ENCODE results near the gene OTULIN. TPM values are rescaled to one million over a fixed set of nuclear protein-coding genes. Genes with fewer than 3 reads are reported as not detected.
A peak's percentile ranks its signal among the peaks of the same experiment; 100 is the strongest.

The OTULIN gene
- total RNA-seq, 1 donor from 2014 or later: 33.0 TPM

DNA sequence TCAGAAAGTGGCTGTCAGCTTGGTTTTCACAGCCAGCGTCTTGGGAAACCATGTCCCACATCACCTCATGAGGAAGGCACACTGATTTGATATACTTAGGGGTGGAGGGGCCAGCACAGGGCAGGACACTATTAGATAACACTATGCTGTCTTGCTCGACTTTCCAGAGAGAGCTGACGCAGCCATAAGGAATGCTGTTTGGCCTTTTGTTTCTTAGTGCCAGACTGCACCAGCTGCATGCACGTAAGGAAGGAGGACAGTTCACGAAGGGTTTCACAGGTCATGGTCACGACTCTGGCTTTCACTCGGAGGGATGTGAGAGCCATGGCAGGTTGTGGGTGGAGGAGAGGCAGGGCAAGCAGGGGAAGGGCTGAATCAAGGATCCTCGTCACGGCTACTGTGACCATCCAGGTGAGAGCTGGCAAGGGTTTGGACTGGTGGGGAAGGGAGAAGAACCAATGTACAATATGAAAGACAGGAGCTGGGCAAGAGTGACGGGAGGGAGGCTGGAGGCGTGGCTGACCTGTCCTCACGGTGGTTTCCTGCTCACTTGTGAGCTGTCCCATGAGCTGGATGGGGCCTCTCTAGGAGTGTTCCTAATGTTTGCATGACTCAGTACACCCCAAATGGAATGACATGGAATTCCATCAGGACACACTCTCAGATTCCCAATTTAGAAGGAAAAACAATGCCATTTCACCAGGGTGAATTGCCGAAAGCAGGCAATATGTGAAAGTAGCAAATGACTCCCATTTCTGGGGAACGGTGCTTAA, 61.7 kb downstream of the OTULIN start:
- ATAC-seq: no peak
- peaks cover 10% of the 10 kb centered on the region for H3K4me1 ChIP-seq
- intact Hi-C loops (cut with DNase I): loop anchor here (10.0 kb wide), 2 partner anchors 149 to 279 kb away; partner anchors contain the start of gene ANKH

DNA sequence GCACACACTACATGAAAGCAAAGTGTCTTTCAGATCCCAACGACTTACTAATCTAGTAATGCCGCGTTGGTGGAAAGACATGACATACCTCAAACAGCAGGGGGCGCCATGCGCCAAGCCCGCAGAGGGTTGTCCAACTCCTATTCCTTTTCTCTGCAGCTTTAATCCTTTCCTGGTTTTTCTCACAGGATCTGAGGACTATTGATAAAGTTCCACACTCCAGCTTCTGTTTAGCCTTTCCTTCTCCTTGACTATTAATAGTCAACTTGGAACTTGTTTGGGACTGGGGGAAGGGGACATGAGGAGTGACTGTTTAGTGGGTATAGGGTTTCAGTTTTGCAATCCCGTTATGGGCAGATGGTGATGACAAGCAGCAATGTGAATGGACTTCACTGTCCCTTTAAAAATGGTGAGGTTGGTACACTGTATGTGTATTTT, 62.9 kb downstream of the OTULIN start:
- Histone ChIP-seq H3K27ac (no peak overlapping the region), H3K4me3 (no peak overlapping the region), H3K9me3 (no peaks in the 10 kb centered on the region), H3K36me3 (peaks cover 16% of the 10 kb centered on the region), H3K27me3 (ENCODE audit: low read depth) (no peaks in the 10 kb centered on the region), H3K4me1 (peaks cover 10% of the 10 kb centered on the region)
- TF ChIP-seq, protein P1, sequence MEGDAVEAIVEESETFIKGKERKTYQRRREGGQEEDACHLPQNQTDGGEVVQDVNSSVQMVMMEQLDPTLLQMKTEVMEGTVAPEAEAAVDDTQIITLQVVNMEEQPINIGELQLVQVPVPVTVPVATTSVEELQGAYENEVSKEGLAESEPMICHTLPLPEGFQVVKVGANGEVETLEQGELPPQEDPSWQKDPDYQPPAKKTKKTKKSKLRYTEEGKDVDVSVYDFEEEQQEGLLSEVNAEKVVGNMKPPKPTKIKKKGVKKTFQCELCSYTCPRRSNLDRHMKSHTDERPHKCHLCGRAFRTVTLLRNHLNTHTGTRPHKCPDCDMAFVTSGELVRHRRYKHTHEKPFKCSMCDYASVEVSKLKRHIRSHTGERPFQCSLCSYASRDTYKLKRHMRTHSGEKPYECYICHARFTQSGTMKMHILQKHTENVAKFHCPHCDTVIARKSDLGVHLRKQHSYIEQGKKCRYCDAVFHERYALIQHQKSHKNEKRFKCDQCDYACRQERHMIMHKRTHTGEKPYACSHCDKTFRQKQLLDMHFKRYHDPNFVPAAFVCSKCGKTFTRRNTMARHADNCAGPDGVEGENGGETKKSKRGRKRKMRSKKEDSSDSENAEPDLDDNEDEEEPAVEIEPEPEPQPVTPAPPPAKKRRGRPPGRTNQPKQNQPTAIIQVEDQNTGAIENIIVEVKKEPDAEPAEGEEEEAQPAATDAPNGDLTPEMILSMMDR (IDR thresholded peaks at IDR 0.05): peak; percentile 94
- intact Hi-C loops (cut with DNase I): loop anchor here (10.0 kb wide), 2 partner anchors 147 to 277 kb away; partner anchors contain the start of gene ANKH
- ATAC-seq (peak; percentile 80 to 81), DNase-seq (peak; percentile 78)

More for the DNA sequence above, 61.7 kb downstream of the OTULIN start:
- H3K4me3 ChIP-seq: no peak overlapping the region
- DNase-seq: no peak
- H3K27ac ChIP-seq: no peak overlapping the region
- H3K27me3 ChIP-seq (ENCODE audit: low read depth): no peaks in the 10 kb centered on the region
- no peaks in the 10 kb centered on the region for H3K9me3 ChIP-seq
- TF ChIP-seq, protein P1 (IDR thresholded peaks at IDR 0.05): no peak
- H3K36me3 ChIP-seq: peaks cover 15% of the 10 kb centered on the region

DNA sequence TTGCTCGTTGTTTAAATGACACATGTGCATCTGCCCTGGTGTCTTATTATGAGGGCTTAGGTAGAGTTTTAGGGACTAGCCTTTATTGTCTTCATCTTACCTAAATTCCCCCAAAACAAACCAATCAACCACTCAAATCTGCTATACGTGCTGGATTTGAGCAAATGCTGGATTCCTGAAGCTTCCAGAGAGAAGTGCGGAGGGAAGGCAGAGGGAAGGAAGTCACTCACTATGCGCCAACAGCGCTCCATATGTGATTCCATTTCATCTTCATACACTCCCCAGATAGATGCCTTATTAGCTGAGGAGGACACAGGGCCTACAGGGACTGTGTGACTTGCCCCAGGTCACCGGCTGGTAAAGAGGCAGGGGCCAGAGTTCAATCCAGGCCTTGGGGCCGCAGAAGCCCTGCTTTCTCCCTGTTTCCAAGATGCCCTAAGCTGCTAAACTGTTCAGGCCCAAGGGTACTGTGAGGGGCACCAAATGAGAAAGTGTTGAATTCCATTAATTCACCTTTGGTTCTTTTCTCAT, 63.5 kb downstream of the OTULIN start:
- Histone ChIP-seq H3K9me3 (no peaks in the 10 kb centered on the region), H3K4me1 (peaks cover 10% of the 10 kb centered on the region), H3K27ac (no peak overlapping the region), H3K27me3 (ENCODE audit: low read depth) (no peaks in the 10 kb centered on the region), H3K4me3 (no peak overlapping the region), H3K36me3 (peaks cover 21% of the 10 kb centered on the region)
- DNase-seq: no peak
- TF ChIP-seq, protein P1 (IDR thresholded peaks at IDR 0.05): no peak
- no peak for ATAC-seq
- intact Hi-C loops (cut with DNase I): loop anchor here (10.0 kb wide), 2 partner anchors 147 to 277 kb away; partner anchors contain the start of gene ANKH

GRCh38 chr5:14728459-14728938, 64.0 kb downstream of the OTULIN start:
- intact Hi-C loops (cut with DNase I): loop anchor here (10.0 kb wide), 2 partner anchors 146 to 276 kb away; partner anchors contain the start of gene ANKH
- H3K27ac ChIP-seq: no peak overlapping the region
- no peaks in the 10 kb centered on the region for H3K9me3 ChIP-seq
- TF ChIP-seq, protein P1 (IDR thresholded peaks at IDR 0.05): no peak
- peaks cover 21% of the 10 kb centered on the region for H3K36me3 ChIP-seq
- H3K4me1 ChIP-seq: peaks cover 10% of the 10 kb centered on the region
- no peak for DNase-seq
- no peak for ATAC-seq
- no peaks in the 10 kb centered on the region for H3K27me3 ChIP-seq (ENCODE audit: low read depth)
- H3K4me3 ChIP-seq: no peak overlapping the region

GRCh38 chr5:14729448-14730385, 65.2 kb downstream of the OTULIN start:
- DNase-seq: no peak
- no peak for ATAC-seq
- intact Hi-C loops (cut with DNase I): loop anchor here (10.0 kb wide), 2 partner anchors 145 to 275 kb away; partner anchors contain the start of gene ANKH

More at GRCh38 chr5:14729448-14730385, 65.2 kb downstream of the OTULIN start:
- Histone ChIP-seq H3K9me3 (no peaks in the 10 kb centered on the region), H3K27ac (no peak overlapping the region), H3K4me3 (no peak overlapping the region), H3K4me1 (peaks cover 10% of the 10 kb centered on the region), H3K27me3 (ENCODE audit: low read depth) (no peaks in the 10 kb centered on the region), H3K36me3 (peaks cover 19% of the 10 kb centered on the region)
- TF ChIP-seq, protein P1 (IDR thresholded peaks at IDR 0.05): no peak

Data from lower lobe of right lung (tissue), 2 donors.